ENCODE measurements around the gene ABCC1.
"Not testable (repeated sequence)": the region's sequence is repeated elsewhere in the genome, so short reads cannot be mapped to it uniquely, and the experiment has no call there.

The ABCC1 gene

GRCh38 chr16:16185095-16185494 is 235.7 kb downstream of the ABCC1 start:
- DNase-seq (ENCODE audit: low read depth in 3 of 3): no peak

- DNase-seq (ENCODE audit: low read depth in 3 of 3): no peak
These were observed 237.4 kb downstream of the ABCC1 start for GRCh38 chr16:16186820-16187219.

GRCh38 chr16:16188827-16189226 is 239.4 kb downstream of the ABCC1 start:
- DNase-seq (ENCODE audit: low read depth in 3 of 3): no peak

- DNase-seq (ENCODE audit: low read depth in 3 of 3): no peak
These were observed 240.4 kb downstream of the ABCC1 start for GRCh38 chr16:16189842-16190241.

GRCh38 chr16:16190546-16190945 is 241.1 kb downstream of the ABCC1 start:
- DNase-seq (ENCODE audit: low read depth in 3 of 3): no peak

- DNase-seq (ENCODE audit: low read depth in 3 of 3): not testable (repeated sequence)
These were observed 241.6 kb downstream of the ABCC1 start for GRCh38 chr16:16190966-16191365.

GRCh38 chr16:16191493-16192167 is 242.2 kb downstream of the ABCC1 start:
- no peak for DNase-seq (ENCODE audit: low read depth in 3 of 3)

Measured in stimulated activated CD4-positive, alpha-beta T cell treated with anti-CD3 and anti-CD28 coated beads, TNF-alpha, amount 100 ng/mL, for 24 hours (primary cell).